ENCODE measurements around the gene POR.
"Not testable (repeated sequence)": the region's sequence is repeated elsewhere in the genome, so short reads cannot be mapped to it uniquely, and the experiment has no call there.

The POR gene

GRCh38 chr7:75914655-75915415 is at the start of gene POR:
POR (plus strand) TSS chr7:75915155; CDS start chr7:75954002, 38,847 bp downstream.
- peak; percentile 95 for DNase-seq (ENCODE audit: low spot score)

- no peak for DNase-seq (ENCODE audit: low spot score)
These were observed 48.9 kb upstream of the POR start for GRCh38 chr7:75866114-75866488.

- DNase-seq (ENCODE audit: low spot score), result peak; percentile 70
These were observed 48.2 kb upstream of the POR start for GRCh38 chr7:75866489-75867389.

DNA sequence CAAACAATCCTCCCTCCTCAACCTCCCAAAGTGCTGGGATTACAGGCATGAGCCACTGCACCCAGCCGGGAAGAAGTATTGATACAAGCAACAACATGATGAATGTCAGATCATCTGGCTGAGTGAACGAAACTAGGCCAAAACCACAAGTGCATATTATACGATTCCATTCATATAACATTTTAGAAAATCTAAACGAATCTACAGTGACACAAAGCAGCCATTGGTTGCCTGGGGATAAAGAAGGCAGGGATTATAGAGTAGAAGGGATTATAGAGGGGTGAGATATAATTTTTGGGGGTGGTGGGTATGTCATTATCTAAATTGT is 47.6 kb upstream of the POR start:
- DNase-seq (ENCODE audit: low spot score), result no peak

GRCh38 chr7:75868153-75868552 is 46.8 kb upstream of the POR start:
- no peak for DNase-seq (ENCODE audit: low spot score)

GRCh38 chr7:75869776-75870379 is 45.1 kb upstream of the POR start:
- DNase-seq (ENCODE audit: low spot score), result no peak

DNA sequence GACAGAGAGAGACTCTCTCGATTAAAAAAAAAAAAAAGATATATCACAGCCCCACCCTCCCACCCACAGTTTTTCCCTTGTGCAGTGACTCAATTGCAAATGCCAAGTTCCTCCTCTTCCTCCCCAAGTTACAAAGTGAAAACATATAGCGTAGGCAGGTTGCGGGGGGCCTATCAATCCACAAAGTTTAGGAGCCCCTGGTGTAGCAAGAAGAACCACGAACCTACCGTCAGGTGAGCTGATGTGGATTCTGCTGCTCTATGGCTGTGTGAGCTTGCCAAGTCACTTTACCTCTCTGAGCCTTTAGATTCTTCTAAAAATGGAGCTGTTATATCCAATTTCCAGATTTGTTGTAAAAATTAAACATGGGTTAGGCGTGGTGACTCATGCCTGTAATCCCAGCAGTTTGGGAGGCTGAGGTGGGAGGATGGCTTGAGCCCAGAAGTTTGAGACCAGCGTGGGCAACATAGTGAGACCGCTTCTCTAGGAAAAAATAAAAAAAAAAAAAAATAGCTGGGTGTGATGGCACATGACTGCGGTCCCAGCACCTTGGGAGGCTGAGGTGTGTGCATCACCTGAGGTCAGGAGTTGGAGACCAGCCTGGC is 44.3 kb upstream of the POR start:
- no peak for DNase-seq (ENCODE audit: low spot score)

DNA sequence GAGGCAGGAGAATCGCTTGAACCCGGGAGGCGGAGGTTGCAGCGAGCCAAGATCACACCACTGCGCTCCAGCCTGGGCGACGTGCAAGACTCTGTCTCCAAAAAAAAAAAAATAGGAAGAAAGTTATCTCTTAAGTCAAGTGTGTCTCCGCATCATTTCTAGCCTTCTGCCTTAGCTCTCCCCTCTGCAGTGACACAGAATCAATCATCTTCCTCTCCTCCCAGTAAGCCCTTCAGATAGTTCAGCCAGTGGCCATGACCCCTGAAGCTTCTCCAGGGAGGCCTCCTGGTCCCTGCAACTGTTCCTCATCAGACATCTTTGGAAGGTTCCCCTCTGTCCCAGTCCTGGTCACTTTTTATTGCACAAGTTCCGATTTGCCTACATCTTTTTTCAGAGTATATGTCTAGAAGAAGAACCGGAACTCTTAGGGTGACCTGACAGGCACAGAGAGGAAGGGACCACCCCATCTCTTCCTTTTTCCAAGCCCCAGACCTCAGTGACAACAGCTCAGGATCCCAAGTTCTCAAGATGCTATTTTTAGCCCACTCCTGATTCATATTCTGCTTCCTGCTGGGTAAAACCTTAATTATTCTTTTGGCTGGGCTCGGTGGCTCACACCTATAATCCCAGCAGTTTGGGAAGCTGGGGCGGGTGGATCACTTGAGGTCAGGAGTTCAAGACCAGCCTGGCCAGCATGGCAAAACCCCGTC is 42.7 kb upstream of the POR start:
- no peak for DNase-seq (ENCODE audit: low spot score)

DNA sequence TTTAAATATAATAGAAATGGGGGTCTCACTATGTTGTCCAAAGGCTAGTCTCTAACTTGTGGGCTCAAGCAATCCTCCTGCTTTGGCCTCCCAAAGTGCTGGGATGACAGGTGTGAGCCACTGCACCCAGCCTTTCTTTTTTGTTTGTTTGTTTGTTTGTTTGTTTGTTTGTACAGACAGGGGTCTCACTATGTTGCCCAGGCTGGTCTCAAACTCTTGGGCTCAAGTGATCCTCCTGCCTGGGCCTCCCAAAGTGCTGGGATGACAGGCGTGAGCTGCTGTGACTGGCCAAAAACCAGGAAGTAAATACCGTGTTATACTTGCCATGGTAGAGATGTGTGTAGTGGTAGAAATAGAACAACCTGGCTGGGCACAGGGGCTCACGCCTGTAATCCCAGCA is 40.8 kb upstream of the POR start:
- DNase-seq (ENCODE audit: low spot score), result not testable (repeated sequence)

GRCh38 chr7:75875113-75876080 is 39.6 kb upstream of the POR start:
- no peak for DNase-seq (ENCODE audit: low spot score)

GRCh38 chr7:75876126-75876881 is 38.7 kb upstream of the POR start:
- no peak for DNase-seq (ENCODE audit: low spot score)

DNA sequence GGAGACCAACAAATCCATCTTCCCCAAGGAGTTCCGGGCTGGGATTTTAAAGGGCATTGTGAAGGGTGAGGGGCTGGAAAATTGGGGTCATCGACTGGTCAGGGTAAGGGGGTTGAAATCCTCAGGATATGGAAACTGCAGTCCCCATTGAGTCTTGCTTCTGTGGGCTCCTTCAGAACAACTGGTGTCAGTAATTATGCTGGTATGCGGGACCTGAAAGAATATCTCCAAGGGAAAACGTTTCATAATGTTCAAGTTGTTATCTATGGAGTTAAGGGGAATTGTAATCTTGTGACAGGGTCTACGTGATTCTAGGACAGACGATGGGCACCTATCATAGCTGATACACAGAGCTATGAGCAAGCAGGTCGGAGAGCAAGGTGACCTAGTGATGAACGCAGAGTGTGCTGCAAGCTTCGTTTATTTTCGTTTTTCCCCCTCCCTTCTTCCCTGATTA is 36.6 kb upstream of the POR start:
- no peak for DNase-seq (ENCODE audit: low spot score)

- peak; percentile 98 for DNase-seq (ENCODE audit: low spot score)
These were observed 36.0 kb upstream of the POR start, which contains the start of gene RHBDD2 for GRCh38 chr7:75878769-75879611. RHBDD2 (plus strand) TSS chr7:75879034; CDS start chr7:75879083, 49 bp downstream.

- no peak for DNase-seq (ENCODE audit: low spot score)
These were observed 35.2 kb upstream of the POR start for GRCh38 chr7:75879771-75880184.

DNA sequence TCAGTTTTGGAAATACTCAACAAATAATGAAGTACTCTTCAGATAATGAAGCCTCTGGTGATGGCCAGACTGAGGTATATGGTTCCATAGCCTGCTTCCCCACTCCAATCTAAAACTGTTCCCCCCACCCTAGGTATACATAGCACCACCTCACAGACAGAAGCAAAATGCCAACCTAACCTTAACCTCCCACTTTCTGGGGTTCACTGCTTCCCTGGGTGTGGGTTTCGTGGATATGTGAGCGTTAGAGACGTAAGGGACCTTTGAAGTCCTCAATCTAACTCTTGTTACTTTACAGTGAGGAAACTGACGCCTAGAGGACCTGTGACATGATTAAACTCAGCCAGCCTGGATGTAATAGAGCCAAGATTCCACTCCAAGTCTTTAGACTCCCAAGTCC is 34.7 kb upstream of the POR start:
- no peak for DNase-seq (ENCODE audit: low spot score)

DNA sequence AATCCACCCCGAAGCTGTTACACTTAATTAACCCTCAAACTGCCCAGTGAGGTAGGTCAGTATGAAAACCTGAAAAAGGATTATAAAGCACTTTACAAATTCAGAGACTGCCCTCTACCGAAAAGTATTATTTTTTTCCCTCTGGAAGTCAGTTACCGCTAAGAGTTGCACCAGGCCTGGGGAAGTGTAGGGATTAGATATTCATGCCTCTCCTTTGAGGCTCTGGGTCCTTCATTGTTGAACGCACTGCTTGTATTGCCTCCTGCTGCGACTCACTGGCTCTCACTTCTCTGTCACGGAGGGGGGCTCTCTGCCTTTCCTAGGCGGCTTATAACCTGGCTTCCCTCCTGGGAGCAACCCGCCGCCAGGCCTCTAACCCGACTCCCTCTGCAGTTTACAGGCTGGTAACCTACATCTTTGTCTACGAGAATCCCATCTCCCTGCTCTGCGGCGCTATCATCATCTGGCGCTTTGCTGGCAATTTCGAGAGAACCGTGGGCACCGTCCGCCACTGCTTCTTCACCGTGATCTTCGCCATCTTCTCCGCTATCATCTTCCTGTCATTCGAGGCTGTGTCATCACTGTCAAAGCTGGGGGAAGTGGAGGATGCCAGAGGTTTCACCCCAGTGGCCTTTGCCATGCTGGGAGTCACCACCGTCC is 33.4 kb upstream of the POR start:
- DNase-seq (ENCODE audit: low spot score), result no peak

DNA sequence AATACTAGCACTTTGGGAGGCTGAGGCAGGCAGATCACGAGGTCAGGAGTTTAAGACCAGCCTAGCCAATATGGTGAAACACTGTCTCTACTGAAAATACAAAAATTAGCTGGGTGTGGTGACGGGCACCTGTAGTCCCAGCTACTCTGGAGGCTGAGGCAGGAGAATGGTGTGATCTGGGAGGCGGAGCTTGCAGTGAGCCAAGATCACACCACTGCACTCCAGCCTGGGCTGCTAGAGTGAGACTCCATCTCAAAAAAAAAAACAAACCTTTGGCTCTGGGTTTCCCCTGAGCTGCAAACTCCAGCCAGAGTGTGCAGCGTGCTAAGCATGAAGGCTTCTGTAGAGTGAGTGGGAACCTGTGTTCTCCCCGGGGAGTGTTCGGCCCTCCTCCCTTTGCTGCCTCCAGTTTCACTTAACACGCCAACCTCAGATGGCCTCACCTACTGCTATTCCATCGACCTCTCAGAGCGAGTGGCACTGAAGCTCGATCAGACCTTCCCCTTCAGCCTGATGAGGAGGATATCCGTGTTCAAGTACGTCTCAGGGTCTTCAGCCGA is 31.6 kb upstream of the POR start:
- DNase-seq (ENCODE audit: low spot score), result not testable (repeated sequence)

- DNase-seq (ENCODE audit: low spot score), result no peak
These were observed 30.5 kb upstream of the POR start for GRCh38 chr7:75884476-75884875.
